ENCODE measurements around the gene PLXNA2.

- TF ChIP-seq CTCF (IDR thresholded peaks at IDR 0.05) (no peak), EZH2 (IDR thresholded peaks at IDR 0.05; ENCODE audit: borderline replicate concordance, insufficient read depth, low read depth, low read length, poor library complexity, severe bottlenecking) (no peak)
These were observed 224.9 kb downstream of the PLXNA2 start for GRCh38 chr1:208019257-208019656.
